Right cardiac atrium (tissue), 5 donors: ENCODE measurements around the gene ITGA8. TPM values are rescaled to one million over a fixed set of nuclear protein-coding genes. Genes with fewer than 3 reads are reported as not detected.
A peak's percentile ranks its signal among the peaks of the same experiment; 100 is the strongest.
"Not testable (repeated sequence)": the region's sequence is repeated elsewhere in the genome, so short reads cannot be mapped to it uniquely, and the experiment has no call there.

Experiments
- ATAC-seq, 2 donors: fragments of 200-7000 bp; cut with Tn5 transposase; one replicate each; pipeline versions ENCODE4 v1.8.0 to v1.9.1; 2020; ENCODE audit warnings: moderate library complexity in 2 of 2, mild to moderate bottlenecking in 1 of 2
- DNase-seq, 3 donors: peaks; one replicate each; pipeline ENCODE4 v3.0.0-alpha.2; 2020
- H3K27ac ChIP-seq: one replicate; pipeline ENCODE4 v1.5.1; 2013; ENCODE audit warnings: mild to moderate bottlenecking, low read length, control low read depth, moderate library complexity
- H3K27me3 ChIP-seq: one replicate; pipeline ENCODE4 v1.6.1; 2013; ENCODE audit not compliant: control insufficient read depth, insufficient read depth
- H3K4me1 ChIP-seq: one replicate; pipeline ENCODE4 v1.6.1; 2013; ENCODE audit warnings: low read length; ENCODE audit not compliant: control insufficient read depth, insufficient read depth
- H3K4me3 ChIP-seq: one replicate; pipeline ENCODE4 v1.5.1; 2013; ENCODE audit warnings: low read length, control low read depth
- H3K9me3 ChIP-seq: one replicate; pipeline ENCODE4 v1.6.1; 2013; ENCODE audit warnings: low read length; ENCODE audit not compliant: control insufficient read depth
- WGBS: extraction: QIAGEN DNeasy Blood & Tissue Kit; methylation state at CpG from one replicate; pipeline ENCODE4 v1.1.7; 2013; 5-methylcytosine and 5-hydroxymethylcytosine counted together
- intact Hi-C, 4 donors: fragments of 100-400 bp; cut with DNase I; formaldehyde crosslinking; loops; one replicate each; pipeline versions ENCODE4 v1.11.0 to v1.14.0; 2022 to 2023
- polyA plus RNA-seq: library from polyadenylated mRNA; stranded (reverse); fragments of 200-250 nt; gene quantifications from one replicate; pipeline ENCODE4 v1.2.3, GENCODE V29; 2013
- total RNA-seq, 4 donors: library from RNA; stranded (reverse); fragmentation: NEBNext Ultra II Directional; extraction: Animal tissue kit (Norgen Biotek cat#: 25700); gene quantifications; one replicate each; pipeline ENCODE4 v1.2.1, GENCODE V29; 2021
- donor health status: healthy with polysubstance abuse.
- donor health status: DM: no; HTN: yes; CAD: no.
- donor health status: DM: no; HTN: no; CAD: no.
- donor health status: DM: no; HTN: yes; CAD: no; lungs with severe emphysema.
- donor health status: DM: yes; HTN: yes; CAD: no.

ITGA8 gene
- total and polyA plus RNA-seq, 5 donors: 3.7 to 8.8 (median 5.5) TPM

DNA sequence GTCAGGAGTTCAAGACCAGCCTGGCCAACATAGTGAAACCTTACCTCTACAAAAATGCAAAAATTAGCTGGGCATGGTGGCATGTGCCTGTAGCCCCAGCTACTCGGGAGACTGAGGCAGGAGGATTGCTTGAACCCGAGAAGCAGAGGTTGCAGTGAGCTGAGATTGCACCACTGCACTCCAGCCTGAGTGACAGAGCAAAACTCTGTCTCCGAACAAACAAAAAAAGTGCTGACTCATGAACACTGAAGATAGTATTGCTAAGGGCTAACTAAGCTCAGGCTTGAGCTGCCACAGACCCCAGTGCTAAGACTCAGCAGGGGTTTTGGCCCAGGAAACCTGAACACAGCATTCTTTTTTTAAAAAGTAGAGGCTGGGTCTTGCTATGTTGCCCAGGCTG lies 162.6 kb downstream of the ITGA8 start:
- H3K27ac ChIP-seq, ATAC-seq, DNase-seq, H3K9me3 ChIP-seq, H3K4me3 ChIP-seq, H3K4me1 ChIP-seq, intact Hi-C loops, H3K27me3 ChIP-seq: not testable (repeated sequence)
- 86% methylated on average over 3 of the region's 3 CpGs for WGBS

DNA sequence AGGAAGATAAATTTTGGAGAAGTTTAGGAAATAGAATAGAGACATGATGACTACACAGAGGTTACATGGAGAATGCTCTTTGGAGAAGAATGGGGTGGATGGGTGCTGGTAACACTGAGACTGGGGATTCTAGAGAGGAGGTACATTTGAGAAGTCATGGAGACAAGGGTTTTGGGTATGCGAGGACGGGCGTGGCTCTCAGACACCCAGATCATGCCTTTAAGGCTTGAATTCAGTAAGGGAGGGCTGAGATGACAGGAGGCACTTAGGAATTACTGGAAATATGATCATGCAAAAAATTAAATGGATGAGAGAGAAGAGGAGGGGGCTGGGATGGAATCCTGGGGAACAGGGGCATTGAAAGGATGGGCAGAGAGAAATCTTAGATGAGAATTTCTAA lies 168.8 kb downstream of the ITGA8 start:
- no peaks in the 10 kb centered on the region for H3K27me3 ChIP-seq
- no peak overlapping the region for H3K4me3 ChIP-seq
- no peak overlapping the region for H3K27ac ChIP-seq
- ATAC-seq (no peak), DNase-seq (no peak)
- intact Hi-C loops: no loop called here
- H3K9me3 ChIP-seq: no peaks in the 10 kb centered on the region
- 89% methylated on average over 3 of the region's 3 CpGs for WGBS
- H3K4me1 ChIP-seq: no peaks in the 10 kb centered on the region

DNA sequence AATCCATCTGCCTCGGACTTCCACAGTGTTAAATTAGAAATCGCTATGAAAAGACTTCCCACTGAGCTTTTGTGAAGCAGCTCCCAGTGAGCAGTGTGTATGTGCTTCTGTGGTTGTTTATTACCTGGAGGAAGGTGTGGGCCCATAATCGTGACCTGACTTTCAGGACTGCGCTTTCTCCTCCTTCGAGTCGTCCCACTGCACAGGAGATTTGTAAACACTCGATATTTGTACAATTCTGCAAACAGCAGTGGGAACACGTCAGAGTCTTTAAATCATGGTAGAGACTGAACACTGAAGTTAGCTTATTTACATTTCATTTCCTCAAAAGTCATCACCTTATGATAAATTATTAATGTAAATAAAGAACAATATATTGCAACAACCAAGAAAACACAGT lies 171.4 kb downstream of the ITGA8 start:
- intact Hi-C loops: no loop called here
- DNase-seq: no peak
- Histone ChIP-seq H3K27ac (no peak overlapping the region), H3K4me3 (no peak overlapping the region), H3K4me1 (no peaks in the 10 kb centered on the region), H3K9me3 (no peaks in the 10 kb centered on the region), H3K27me3 (no peaks in the 10 kb centered on the region)
- 81% methylated on average over 8 of the region's 8 CpGs for WGBS
- no peak for ATAC-seq

DNA sequence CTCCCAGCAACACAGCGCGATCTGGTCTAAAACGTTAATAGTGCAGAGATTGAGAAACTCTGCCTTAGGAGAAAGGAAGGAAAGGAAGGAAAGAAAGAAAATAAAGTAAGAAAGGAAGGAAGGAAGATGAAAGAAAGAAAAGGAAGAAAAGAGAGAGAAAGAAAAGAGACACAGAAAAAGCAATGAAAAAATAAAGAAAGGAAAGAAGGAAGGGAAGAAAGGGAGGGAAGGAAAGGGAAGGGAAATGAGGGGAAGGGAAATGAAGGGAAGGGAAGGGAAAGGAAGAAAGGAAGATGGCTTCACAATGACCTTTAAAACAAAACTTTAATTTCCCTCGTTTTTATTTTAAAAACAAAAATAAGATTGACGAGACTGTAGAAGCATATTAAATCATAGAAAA lies 173.1 kb downstream of the ITGA8 start:
- no peaks in the 10 kb centered on the region for H3K27me3 ChIP-seq
- no peak overlapping the region for H3K27ac ChIP-seq
- H3K4me3 ChIP-seq: no peak overlapping the region
- no peak for DNase-seq
- WGBS: 88% methylated on average over 5 of the region's 5 CpGs
- no peak for ATAC-seq
- H3K4me1 ChIP-seq: no peaks in the 10 kb centered on the region
- no peaks in the 10 kb centered on the region for H3K9me3 ChIP-seq
- intact Hi-C loops: no loop called here

DNA sequence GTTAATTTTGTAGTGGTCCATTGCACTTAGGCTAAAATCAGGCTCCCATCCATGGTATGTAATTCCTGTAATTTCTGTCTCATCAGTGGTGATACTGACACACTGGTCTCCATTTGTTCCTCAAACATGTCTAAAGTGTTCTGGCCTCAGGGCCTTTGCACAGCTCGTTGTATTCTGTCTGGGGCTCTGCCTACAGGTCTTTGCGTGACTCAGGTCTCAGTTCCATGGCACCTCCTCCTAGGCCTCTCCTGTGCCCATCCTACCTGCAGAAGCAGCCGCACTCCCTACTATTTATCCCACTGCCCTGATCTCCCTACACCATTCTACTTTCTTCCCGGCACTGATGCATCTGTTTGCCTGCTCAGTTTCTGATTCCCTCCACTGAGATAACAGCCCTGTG lies 173.8 kb downstream of the ITGA8 start:
- DNase-seq: no peak
- Histone ChIP-seq H3K27ac (no peak overlapping the region), H3K27me3 (no peaks in the 10 kb centered on the region), H3K4me1 (no peaks in the 10 kb centered on the region), H3K9me3 (no peaks in the 10 kb centered on the region), H3K4me3 (no peak overlapping the region)
- WGBS: 94% methylated on average over 4 of the region's 4 CpGs
- intact Hi-C loops: no loop called here
- no peak for ATAC-seq

DNA sequence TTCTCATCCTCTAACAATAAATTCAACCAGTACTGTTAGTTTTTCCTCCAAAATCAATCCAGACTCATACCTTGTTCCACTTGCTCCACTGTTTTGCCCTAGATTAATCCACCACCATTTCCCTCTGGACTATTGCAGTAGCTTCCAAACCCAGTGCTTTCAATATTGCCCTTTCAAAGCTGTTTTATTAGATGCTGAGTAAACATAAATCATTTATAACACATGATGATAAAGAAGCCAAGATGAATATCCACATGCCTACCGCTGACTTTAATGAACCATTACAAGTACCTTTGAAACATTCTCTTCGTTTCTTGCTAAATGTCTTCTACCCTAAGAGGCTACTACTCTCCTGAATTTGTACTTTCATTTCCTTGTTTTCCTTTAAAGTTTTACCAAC lies 174.5 kb downstream of the ITGA8 start:
- ATAC-seq: no peak
- Histone ChIP-seq H3K27me3 (no peaks in the 10 kb centered on the region), H3K27ac (no peak overlapping the region), H3K9me3 (no peaks in the 10 kb centered on the region), H3K4me3 (no peak overlapping the region), H3K4me1 (no peaks in the 10 kb centered on the region)
- WGBS: 96% methylated on average over 2 of the region's 2 CpGs
- intact Hi-C loops: no loop called here
- no peak for DNase-seq

DNA sequence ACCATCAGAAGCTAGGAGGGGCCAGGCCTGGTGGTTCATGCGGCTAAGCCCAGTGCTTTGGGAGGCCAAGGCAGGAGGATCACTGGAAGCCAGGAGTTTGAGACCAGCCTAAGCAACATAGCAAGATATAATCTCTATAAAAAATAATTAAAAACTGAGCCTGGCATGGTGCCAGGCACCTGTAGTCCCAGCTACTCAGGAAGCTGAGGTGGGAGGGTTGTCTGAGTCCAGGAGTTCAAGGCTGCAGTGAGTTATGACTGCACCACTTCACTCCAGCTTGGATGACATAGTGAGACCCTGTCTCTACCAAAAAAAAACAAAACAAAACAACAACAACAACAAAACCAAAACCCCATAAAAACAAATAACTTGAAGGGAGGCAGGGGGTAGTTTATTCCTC lies 175.7 kb downstream of the ITGA8 start:
- H3K27me3 ChIP-seq: no peaks in the 10 kb centered on the region
- ATAC-seq (no peak), DNase-seq (no peak)
- H3K27ac ChIP-seq: no peak overlapping the region
- intact Hi-C loops: no loop called here
- no peaks in the 10 kb centered on the region for H3K9me3 ChIP-seq
- WGBS: 100% methylated on average over 1 of the region's 1 CpG
- no peaks in the 10 kb centered on the region for H3K4me1 ChIP-seq
- H3K4me3 ChIP-seq: no peak overlapping the region

DNA sequence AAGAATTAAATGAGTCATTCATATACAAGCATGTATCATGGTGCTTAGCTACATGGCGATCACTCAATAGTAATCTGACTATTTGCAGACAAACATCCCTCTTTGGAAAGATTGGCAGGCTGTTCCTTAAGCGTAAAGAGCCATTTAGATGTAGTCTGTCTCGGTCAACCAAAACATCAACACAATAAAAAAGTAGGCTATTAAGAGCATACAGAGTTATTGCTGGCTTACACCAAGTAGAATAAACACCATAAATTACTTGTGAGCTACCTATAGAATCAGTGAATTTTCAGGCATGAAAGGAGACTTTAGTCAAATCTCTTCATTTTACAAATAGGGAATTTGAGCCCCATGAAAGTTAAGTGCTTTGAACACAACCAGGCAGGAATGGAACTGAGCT lies 176.9 kb downstream of the ITGA8 start:
- Histone ChIP-seq H3K27ac (no peak overlapping the region), H3K4me3 (no peak overlapping the region), H3K9me3 (no peaks in the 10 kb centered on the region), H3K27me3 (no peaks in the 10 kb centered on the region), H3K4me1 (no peaks in the 10 kb centered on the region)
- intact Hi-C loops: no loop called here
- ATAC-seq (no peak), DNase-seq (no peak)
- 95% methylated on average over 3 of the region's 3 CpGs for WGBS

DNA sequence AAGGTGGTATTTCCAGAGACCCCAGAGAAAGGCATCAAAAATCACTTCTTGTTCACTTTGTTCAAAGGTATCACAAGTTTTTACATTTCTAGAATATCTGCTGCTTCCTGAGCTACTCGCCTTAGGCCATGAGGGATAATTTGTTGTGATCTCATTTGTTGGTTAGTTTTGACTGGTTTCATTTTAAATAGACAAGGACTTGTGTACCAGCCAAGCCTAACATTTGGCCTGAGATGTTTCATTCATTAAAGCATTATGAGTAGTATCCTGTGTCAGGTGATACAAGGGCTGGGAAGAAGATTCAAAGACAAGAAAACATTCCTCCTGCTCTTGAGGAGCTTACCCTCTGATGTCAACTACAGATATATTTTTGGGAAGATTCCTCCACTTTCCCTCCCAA lies 178.3 kb downstream of the ITGA8 start:
- DNase-seq (no peak), ATAC-seq (no peak)
- WGBS: 78% methylated on average over 1 of the region's 1 CpG
- Histone ChIP-seq H3K9me3 (no peaks in the 10 kb centered on the region), H3K27ac (no peak overlapping the region), H3K4me3 (no peak overlapping the region), H3K4me1 (no peaks in the 10 kb centered on the region), H3K27me3 (no peaks in the 10 kb centered on the region)
- intact Hi-C loops: no loop called here

DNA sequence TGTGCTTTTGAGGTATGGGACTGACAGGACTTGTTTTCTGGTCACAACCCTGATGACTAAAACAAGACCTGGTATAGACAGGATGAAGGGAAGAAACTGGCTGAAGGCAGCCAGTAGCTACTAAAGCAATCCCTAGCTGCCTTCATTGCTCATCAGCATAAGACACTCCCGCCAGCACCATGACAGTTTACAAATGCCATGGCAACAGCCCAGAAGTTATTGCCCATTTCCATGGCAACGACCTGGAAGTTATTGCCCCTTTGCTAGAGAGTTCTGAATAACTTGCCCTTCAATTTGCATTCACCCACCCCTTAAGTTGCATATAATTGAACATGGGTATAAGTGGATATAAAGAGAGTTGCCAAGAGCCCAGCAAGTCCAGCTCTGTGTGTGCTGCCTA lies 179.0 kb downstream of the ITGA8 start:
- WGBS: 88% methylated on average over 2 of the region's 2 CpGs
- ATAC-seq: no peak
- intact Hi-C loops: no loop called here

DNA sequence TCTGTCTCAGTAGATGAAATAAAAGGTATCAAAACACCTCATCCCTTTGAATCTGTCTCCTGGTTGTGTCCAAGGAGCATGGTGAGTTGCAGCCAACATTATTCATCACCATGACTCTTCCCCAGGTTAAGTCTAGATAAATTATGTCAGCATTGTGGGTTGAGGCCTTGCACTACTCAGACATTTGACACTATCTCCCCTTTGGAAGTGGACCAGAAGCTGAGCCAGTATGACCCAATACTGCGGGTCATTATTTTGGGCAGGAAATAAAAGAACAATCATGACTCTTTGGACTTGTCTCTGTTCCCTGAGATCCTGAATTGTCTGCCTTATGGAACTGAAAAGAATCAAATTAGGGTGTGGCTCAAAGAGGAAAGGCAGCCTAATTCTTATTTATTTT lies 180.5 kb downstream of the ITGA8 start:
- H3K4me3 ChIP-seq: no peak overlapping the region
- intact Hi-C loops: no loop called here
- no peak for DNase-seq
- H3K27ac ChIP-seq: no peak overlapping the region
- H3K9me3 ChIP-seq: no peaks in the 10 kb centered on the region
- no peaks in the 10 kb centered on the region for H3K27me3 ChIP-seq
- ATAC-seq: peak in 1 of 2 donors; percentile 57
- H3K4me1 ChIP-seq: no peaks in the 10 kb centered on the region
- 61% methylated on average over 1 of the region's 1 CpG for WGBS

More for the DNA sequence above, 179.0 kb downstream of the ITGA8 start:
- no peaks in the 10 kb centered on the region for H3K9me3 ChIP-seq
- H3K4me3 ChIP-seq: no peak overlapping the region
- H3K27ac ChIP-seq: no peak overlapping the region
- no peaks in the 10 kb centered on the region for H3K27me3 ChIP-seq
- no peak for DNase-seq
- H3K4me1 ChIP-seq: no peaks in the 10 kb centered on the region

DNA sequence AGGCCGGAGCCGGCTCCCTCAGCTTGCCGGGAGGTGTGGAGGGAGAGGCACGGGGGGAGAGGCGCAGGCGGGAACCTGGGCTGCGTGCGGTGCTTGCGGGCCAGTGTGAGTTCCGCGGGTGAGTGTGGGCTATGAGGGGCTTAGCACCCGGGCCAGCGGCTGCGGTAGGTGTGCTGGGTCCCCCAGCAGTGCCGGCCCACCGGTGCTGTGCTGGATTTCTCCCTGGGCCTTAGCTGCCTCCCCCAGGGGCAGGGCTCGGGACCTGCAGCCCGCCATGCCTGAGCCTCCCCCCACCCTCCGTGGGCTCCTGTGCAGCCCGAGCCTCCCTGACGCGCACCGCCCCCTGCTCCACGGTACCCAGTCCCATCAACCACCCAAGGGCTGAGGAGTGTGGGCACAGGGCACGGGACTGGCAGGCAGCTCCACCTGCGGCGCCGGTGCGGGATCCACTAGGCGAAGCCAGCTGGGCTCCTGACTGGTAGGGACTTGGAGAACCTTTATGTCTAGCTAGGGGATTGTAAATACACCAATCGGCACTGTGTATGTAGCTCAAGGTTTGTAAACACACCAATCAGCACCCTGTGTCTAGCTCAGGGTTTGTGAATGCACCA lies 184.7 kb downstream of the ITGA8 start:
- H3K9me3 ChIP-seq, H3K27ac ChIP-seq, ATAC-seq, H3K27me3 ChIP-seq, H3K4me3 ChIP-seq, intact Hi-C loops, H3K4me1 ChIP-seq: not testable (repeated sequence)
- DNase-seq: peak in 1 of 3 donors; percentile 43
- 94% methylated on average over 31 of the region's 31 CpGs for WGBS
